Muscle of back (tissue), 11 donors: ENCODE measurements around the gene SPATA17. TPM values are rescaled to one million over a fixed set of nuclear protein-coding genes. Genes with fewer than 3 reads are reported as not detected.
A peak's percentile ranks its signal among the peaks of the same experiment; 100 is the strongest.

Experiments used
- DNase-seq, 3 donors: peaks; one replicate each; pipeline versions ENCODE4 v3.0.0 to v3.0.0-alpha.2; 2013
- polyA plus RNA-seq, 10 donors: library from polyadenylated mRNA; unstranded; fragments of 120-200 nt; gene quantifications; one replicate each; pipeline ENCODE4 v1.2.1, GENCODE V29; 2013; ENCODE audit not compliant: insufficient read length in 10 of 10

SPATA17 gene
- polyA plus RNA-seq, 10 donors = 1.9 to 3.5 (median 3.0) TPM

- no peak for DNase-seq
These were observed 280.8 kb downstream of the SPATA17 start for GRCh38 chr1:217911908-217912307.

- no peak for DNase-seq
These were observed 286.2 kb downstream of the SPATA17 start for GRCh38 chr1:217917281-217917887.

DNA sequence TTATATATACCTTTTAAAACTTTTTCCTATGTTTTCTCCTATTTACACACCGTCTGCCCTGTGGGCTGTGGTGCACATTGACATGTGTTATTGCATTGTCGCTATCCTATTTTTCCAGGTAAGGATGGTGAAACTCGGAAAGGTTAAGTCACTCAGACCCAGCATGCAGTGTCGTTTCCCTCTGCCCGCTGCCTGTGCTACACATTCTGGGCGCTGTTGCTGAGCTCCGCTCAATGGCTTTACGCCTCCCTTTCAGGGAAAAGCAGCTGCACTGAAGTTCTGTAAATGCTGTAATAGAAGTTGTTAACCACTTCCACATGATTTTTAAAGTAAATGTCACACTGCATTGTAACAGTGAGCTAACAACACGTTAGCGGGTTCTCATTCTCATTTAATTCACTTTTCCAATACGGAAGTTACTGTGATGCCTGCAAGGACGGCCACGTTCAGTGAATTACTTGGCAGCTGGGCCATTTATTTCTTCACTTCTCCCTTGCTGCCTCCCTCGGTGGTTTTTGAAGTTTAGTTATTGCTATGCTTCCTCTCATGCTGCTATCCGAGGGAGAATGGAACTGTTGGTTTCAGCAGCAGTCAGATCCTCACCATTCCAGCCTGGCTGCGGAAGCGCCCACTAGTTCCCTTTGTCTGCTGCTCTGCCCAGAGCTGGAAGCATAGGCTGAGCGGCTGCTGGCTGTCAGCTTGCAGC is 288.7 kb downstream of the SPATA17 start:
- peak; percentile 25 to 68 (median 40) for DNase-seq

Other genes starting within 250 kb of the SPATA17 start
- gene GPATCH2, start 254 bp upstream of the SPATA17 start, polyA plus RNA-seq = 10 to 100 TPM; 10.5 to 16.8 (median 13.3) TPM